Suprapubic skin (tissue), 4 donors: ENCODE data around the gene TFB2M. TPM values are rescaled to one million over a fixed set of nuclear protein-coding genes. Genes with fewer than 3 reads are reported as not detected.
"Not testable (repeated sequence)": the region's sequence is repeated elsewhere in the genome, so short reads cannot be mapped to it uniquely, and the experiment has no call there.

Experiments
- DNase-seq, 2 donors: peaks; one replicate each; pipeline ENCODE4 v3.0.0-alpha.2; 2019; ENCODE audit warnings: low spot score in 2 of 2
- H3K27ac ChIP-seq: fragments of 200-600 bp; sonication (generic); one replicate; pipeline ENCODE4 v1.5.1; 2019
- H3K27me3 ChIP-seq: fragments of 200-600 bp; sonication (generic); one replicate; pipeline ENCODE4 v1.5.1; 2019
- H3K36me3 ChIP-seq: fragments of 200-600 bp; sonication (generic); one replicate; pipeline ENCODE4 v1.5.1; 2019
- H3K4me1 ChIP-seq: fragments of 200-600 bp; sonication (generic); one replicate; pipeline ENCODE4 v1.5.1; 2019
- H3K4me3 ChIP-seq: fragments of 200-600 bp; sonication (generic); one replicate; pipeline ENCODE4 v1.5.1; 2019; ENCODE audit warnings: mild to moderate bottlenecking
- H3K9me3 ChIP-seq: fragments of 200-600 bp; sonication (generic); one replicate; pipeline ENCODE4 v1.5.1; 2019
- CTCF ChIP-seq, 2 donors: fragments of 200-600 bp in 1 of 2; fragments of 450-650 bp in 1 of 2; sonication (generic) in 1 of 2; IDR thresholded peaks; one replicate each; pipeline ENCODE4 v1.5.1; 2016 to 2019; ENCODE audit warnings: antibody characterized with exemption in 2 of 2, mild to moderate bottlenecking in 1 of 2, moderate library complexity in 1 of 2
- EP300 ChIP-seq: sonication (generic); formaldehyde crosslinking; IDR thresholded peaks from one replicate; pipeline ENCODE4 v1.6.1; 2017; ENCODE audit warnings: antibody characterized with exemption
- POLR2A ChIP-seq, 2 donors: fragments of 450-650 bp; IDR thresholded peaks; one replicate each; pipeline ENCODE4 v1.6.1; 2017; ENCODE audit warnings: antibody characterized with exemption in 2 of 2, mild to moderate bottlenecking in 2 of 2, moderate library complexity in 2 of 2
- POLR2AphosphoS5 ChIP-seq, 3 donors: sonication (generic); formaldehyde crosslinking; IDR thresholded peaks; one replicate each; pipeline ENCODE4 v1.6.1; 2017; ENCODE audit warnings: antibody characterized with exemption in 3 of 3
- WGBS: methylation state at CpG from one replicate; pipeline ENCODE4 v1.1.5; 2018; 5-methylcytosine and 5-hydroxymethylcytosine counted together
- total RNA-seq, 4 donors: library from RNA; depleted of rRNA; stranded (reverse); fragments of >200 nt; gene quantifications; one replicate each; pipeline ENCODE4 v1.1.0, GENCODE V29; 2016

Gene TFB2M
- total RNA-seq, 4 donors from 2014 or later: 9.9 to 15.0 (median 12.1) TPM

GRCh38 chr1:246595146-246595545 is 29.1 kb upstream of the TFB2M start:
- Histone ChIP-seq H3K9me3 (no peaks in the 10 kb centered on the region), H3K27ac (no peak overlapping the region), H3K36me3 (peaks cover 4% of the 10 kb centered on the region), H3K4me1 (peaks cover 45% of the 10 kb centered on the region), H3K4me3 (no peak overlapping the region), H3K27me3 (no peaks in the 10 kb centered on the region)
- DNase-seq: no peak
- TF ChIP-seq POLR2AphosphoS5 (IDR thresholded peaks at IDR 0.05): no peak
- no peak for TF ChIP-seq EP300
- no peak for TF ChIP-seq CTCF (IDR thresholded peaks at IDR 0.05)
- TF ChIP-seq POLR2A (IDR thresholded peaks at IDR 0.05): no peak
- WGBS: 52% methylated on average over 3 of the region's 3 CpGs

GRCh38 chr1:246592695-246593094 is 26.6 kb upstream of the TFB2M start:
- DNase-seq: no peak
- peaks cover 46% of the 10 kb centered on the region for H3K4me1 ChIP-seq

GRCh38 chr1:246591958-246592357 is 25.9 kb upstream of the TFB2M start:
- no peak for DNase-seq
- whole genome bisulfite sequencing: 76% methylated on average over 13 of the region's 13 CpGs

More at GRCh38 chr1:246592695-246593094, 26.6 kb upstream of the TFB2M start:
- Histone ChIP-seq H3K27me3 (no peaks in the 10 kb centered on the region), H3K9me3 (no peaks in the 10 kb centered on the region), H3K4me3 (no peak overlapping the region), H3K36me3 (peaks cover 4% of the 10 kb centered on the region), H3K27ac (peak overlapping the region; percentile 53)
- TF ChIP-seq EP300: no peak
- no peak for TF ChIP-seq POLR2A (IDR thresholded peaks at IDR 0.05)
- no peak for TF ChIP-seq POLR2AphosphoS5 (IDR thresholded peaks at IDR 0.05)
- no peak for TF ChIP-seq CTCF (IDR thresholded peaks at IDR 0.05)

GRCh38 chr1:246591504-246591903 is 25.4 kb upstream of the TFB2M start:
- WGBS: 85% methylated on average over 6 of the region's 6 CpGs
- no peak overlapping the region for H3K4me3 ChIP-seq
- H3K4me1 ChIP-seq: peaks cover 44% of the 10 kb centered on the region
- DNase-seq: no peak
- H3K27ac ChIP-seq: no peak overlapping the region
- no peaks in the 10 kb centered on the region for H3K27me3 ChIP-seq
- TF ChIP-seq CTCF (IDR thresholded peaks at IDR 0.05): no peak
- H3K36me3 ChIP-seq: peaks cover 4% of the 10 kb centered on the region
- no peaks in the 10 kb centered on the region for H3K9me3 ChIP-seq

More at GRCh38 chr1:246591958-246592357, 25.9 kb upstream of the TFB2M start:
- Histone ChIP-seq H3K27me3 (no peaks in the 10 kb centered on the region), H3K4me1 (peaks cover 46% of the 10 kb centered on the region), H3K27ac (peak overlapping the region; percentile 53), H3K4me3 (no peak overlapping the region), H3K9me3 (no peaks in the 10 kb centered on the region), H3K36me3 (peaks cover 4% of the 10 kb centered on the region)
- TF ChIP-seq POLR2A (IDR thresholded peaks at IDR 0.05): no peak
- no peak for TF ChIP-seq EP300
- no peak for TF ChIP-seq POLR2AphosphoS5 (IDR thresholded peaks at IDR 0.05)
- TF ChIP-seq CTCF (IDR thresholded peaks at IDR 0.05): no peak

- H3K4me1 ChIP-seq: peaks cover 40% of the 10 kb centered on the region
- no peak for DNase-seq
- H3K36me3 ChIP-seq: peaks cover 4% of the 10 kb centered on the region
- H3K27ac ChIP-seq: no peak overlapping the region
- H3K4me3 ChIP-seq: no peak overlapping the region
- TF ChIP-seq CTCF (IDR thresholded peaks at IDR 0.05) (no peak), POLR2AphosphoS5 (IDR thresholded peaks at IDR 0.05) (no peak), EP300 (no peak), POLR2A (IDR thresholded peaks at IDR 0.05) (no peak)
- no peaks in the 10 kb centered on the region for H3K27me3 ChIP-seq
- H3K9me3 ChIP-seq: no peaks in the 10 kb centered on the region
Measured at GRCh38 chr1:246591047-246591446, 25.0 kb upstream of the TFB2M start.

GRCh38 chr1:246589919-246590318 is 23.9 kb upstream of the TFB2M start:
- H3K4me1 ChIP-seq: peaks cover 32% of the 10 kb centered on the region
- 99% methylated on average over 10 of the region's 10 CpGs for WGBS

More at GRCh38 chr1:246589919-246590318, 23.9 kb upstream of the TFB2M start:
- not testable (repeated sequence) for H3K27ac ChIP-seq, H3K36me3 ChIP-seq, H3K4me3 ChIP-seq, DNase-seq, H3K27me3 ChIP-seq, H3K9me3 ChIP-seq
